Mucosa of rectum (tissue), 2 donors: Measurements from ENCODE around the gene COQ4.
A peak's percentile ranks its signal among the peaks of the same experiment; 100 is the strongest.

ENCODE experiments used
- H3K27ac ChIP-seq, 2 donors: one replicate each; pipeline ENCODE4 v1.7.0; 2013; ENCODE audit warnings: inconsistent platforms in 2 of 2, low read depth in 2 of 2, low read length in 2 of 2
- H3K27me3 ChIP-seq, 2 donors: one replicate each; pipeline ENCODE4 v1.7.0; 2013; ENCODE audit warnings: low read length in 2 of 2; ENCODE audit not compliant: control insufficient read depth in 2 of 2, insufficient read depth in 2 of 2
- H3K36me3 ChIP-seq, 2 donors: one replicate each; pipeline ENCODE4 v1.7.0; 2013; ENCODE audit warnings: low read length in 2 of 2; ENCODE audit not compliant: control insufficient read depth in 2 of 2, insufficient read depth in 2 of 2
- H3K4me1 ChIP-seq, 2 donors: one replicate each; pipeline ENCODE4 v1.7.0; 2013; ENCODE audit warnings: low read length in 2 of 2, mild to moderate bottlenecking in 1 of 2; ENCODE audit not compliant: control insufficient read depth in 2 of 2, insufficient read depth in 2 of 2
- H3K4me3 ChIP-seq, 2 donors: one replicate each; pipeline ENCODE4 v1.7.0; 2013; ENCODE audit warnings: low read length in 2 of 2
- H3K9ac ChIP-seq, 2 donors: one replicate each; pipeline ENCODE4 v1.7.0; 2013; ENCODE audit warnings: low read length in 2 of 2, low read depth in 1 of 2, mild to moderate bottlenecking in 1 of 2
- H3K9me3 ChIP-seq, 2 donors: one replicate each; pipeline ENCODE4 v1.7.0; 2013; ENCODE audit warnings: low read length in 2 of 2; ENCODE audit not compliant: control insufficient read depth in 2 of 2
- donor health status: healthy.
- donor health status: Normal muscosa, but diverticular disease.

The COQ4 gene

DNA sequence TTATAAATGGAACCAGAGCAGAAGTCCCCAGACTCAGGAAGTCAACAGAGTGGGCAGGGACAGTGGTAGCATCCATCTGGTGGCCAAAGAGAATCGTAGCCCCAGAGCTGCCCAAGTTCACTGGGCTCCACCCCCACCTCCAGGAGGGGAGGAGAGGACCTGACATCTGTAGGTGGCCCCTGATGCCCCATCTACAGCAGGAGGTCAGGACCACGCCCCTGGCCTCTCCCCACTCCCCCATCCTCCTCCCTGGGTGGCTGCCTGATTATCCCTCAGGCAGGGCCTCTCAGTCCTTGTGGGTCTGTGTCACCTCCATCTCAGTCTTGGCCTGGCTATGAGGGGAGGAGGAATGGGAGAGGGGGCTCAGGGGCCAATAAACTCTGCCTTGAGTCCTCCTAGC, 38.2 kb downstream of the COQ4 start:
- H3K9me3 ChIP-seq, result no peaks in the 10 kb centered on the region
- no peak overlapping the region for H3K27ac ChIP-seq
- no peaks in the 10 kb centered on the region for H3K27me3 ChIP-seq
- H3K36me3 ChIP-seq, result peaks cover 0 to 10% of the 10 kb centered on the region in 2 donors
- peaks cover 5 to 12% of the 10 kb centered on the region in 2 donors for H3K4me1 ChIP-seq
- no peak overlapping the region for H3K4me3 ChIP-seq
- no peak overlapping the region for H3K9ac ChIP-seq

DNA sequence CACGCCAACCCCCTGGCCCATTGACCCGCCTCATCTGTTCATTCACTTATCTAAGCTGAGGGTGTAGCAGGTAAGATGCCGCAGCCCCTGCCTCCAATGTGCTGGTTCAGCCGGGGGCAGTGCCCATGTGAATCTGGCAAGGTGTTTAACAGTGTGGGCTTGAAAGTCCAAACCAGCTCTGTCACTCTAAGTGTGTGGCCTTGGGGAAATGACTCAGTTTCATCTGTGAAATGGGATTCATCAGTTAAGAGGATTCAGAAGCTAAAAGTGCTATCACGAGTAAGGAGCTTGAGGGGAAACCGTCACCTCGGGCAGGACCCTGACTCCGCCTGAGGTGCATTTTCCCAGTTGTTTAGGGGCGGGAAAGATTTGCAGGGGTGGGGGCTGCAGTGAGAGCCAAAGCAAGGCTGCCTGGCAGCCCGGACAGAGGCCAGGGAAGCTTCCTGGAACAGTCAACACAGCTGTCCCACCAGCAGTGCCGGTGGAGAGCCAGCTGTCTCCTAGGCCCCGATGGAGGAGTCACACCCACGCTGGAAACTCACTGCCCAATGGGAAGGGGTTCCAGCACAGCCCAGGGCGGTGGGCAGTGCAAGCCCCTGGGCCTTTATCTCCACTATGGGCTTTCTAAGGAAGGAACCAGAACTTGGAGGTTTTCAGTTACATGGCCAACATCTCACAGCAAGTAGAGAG, 38.8 kb downstream of the COQ4 start:
- peak overlapping the region; percentile 30 to 38 for H3K9ac ChIP-seq

GRCh38 chr9:128361986-128362646, 39.5 kb downstream of the COQ4 start:
- no peaks in the 10 kb centered on the region for H3K27me3 ChIP-seq
- peak overlapping the region in 1 of 2 donors; percentile 41 for H3K27ac ChIP-seq
- H3K9ac ChIP-seq, result peak overlapping the region; percentile 30 to 38
- H3K4me3 ChIP-seq, result peak overlapping the region; percentile 64 to 79
- peaks cover 5 to 12% of the 10 kb centered on the region in 2 donors for H3K4me1 ChIP-seq
- no peaks in the 10 kb centered on the region for H3K9me3 ChIP-seq
- peaks cover 0 to 10% of the 10 kb centered on the region in 2 donors for H3K36me3 ChIP-seq

More for the DNA sequence above, 38.8 kb downstream of the COQ4 start:
- Histone ChIP-seq H3K27me3 (no peaks in the 10 kb centered on the region), H3K4me1 (peaks cover 5 to 12% of the 10 kb centered on the region in 2 donors), H3K36me3 (peaks cover 0 to 10% of the 10 kb centered on the region in 2 donors), H3K4me3 (peak overlapping the region; percentile 64 to 79), H3K9me3 (no peaks in the 10 kb centered on the region), H3K27ac (peak overlapping the region in 1 of 2 donors; percentile 41)

GRCh38 chr9:128362774-128363173, 40.1 kb downstream of the COQ4 start:
- no peak overlapping the region for H3K4me3 ChIP-seq
- H3K9ac ChIP-seq, result no peak overlapping the region
- H3K36me3 ChIP-seq, result peaks cover 0 to 10% of the 10 kb centered on the region in 2 donors
- no peak overlapping the region for H3K27ac ChIP-seq
- peaks cover 5 to 12% of the 10 kb centered on the region in 2 donors for H3K4me1 ChIP-seq
- H3K9me3 ChIP-seq, result no peaks in the 10 kb centered on the region
- H3K27me3 ChIP-seq, result no peaks in the 10 kb centered on the region

DNA sequence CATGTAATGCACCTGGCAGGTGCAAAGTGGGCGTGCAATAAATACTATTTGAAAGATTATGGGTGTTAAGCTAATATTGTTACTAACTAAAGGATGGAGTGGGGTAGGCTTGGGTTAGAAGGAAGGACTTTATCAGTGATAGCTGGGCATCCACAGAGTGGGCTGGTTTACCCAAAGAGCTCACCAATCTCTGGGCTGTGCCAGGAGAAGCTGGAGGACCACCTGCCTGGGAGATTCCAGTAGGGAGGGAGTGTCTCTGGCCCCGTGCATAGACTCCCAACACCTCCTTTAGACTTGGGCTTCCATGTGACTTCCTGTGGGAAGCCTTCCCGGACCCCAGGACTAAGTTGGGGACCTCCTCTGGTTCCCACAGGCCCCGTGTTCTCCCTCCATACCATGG, 42.9 kb downstream of the COQ4 start:
- no peak overlapping the region for H3K27ac ChIP-seq
- no peak overlapping the region for H3K4me3 ChIP-seq
- H3K9ac ChIP-seq, result peak overlapping the region in 1 of 2 donors; percentile 56
- no peaks in the 10 kb centered on the region for H3K9me3 ChIP-seq
- H3K4me1 ChIP-seq, result peaks cover 10 to 16% of the 10 kb centered on the region in 2 donors
- H3K27me3 ChIP-seq, result no peaks in the 10 kb centered on the region
- peaks cover 0 to 1% of the 10 kb centered on the region in 2 donors for H3K36me3 ChIP-seq

- Histone ChIP-seq H3K4me3 (no peak overlapping the region), H3K9ac (no peak overlapping the region), H3K9me3 (no peaks in the 10 kb centered on the region), H3K27me3 (no peaks in the 10 kb centered on the region), H3K36me3 (peaks cover 0 to 9% of the 10 kb centered on the region in 2 donors), H3K4me1 (peaks cover 18 to 22% of the 10 kb centered on the region in 2 donors), H3K27ac (no peak overlapping the region)
Observed at GRCh38 chr9:128369024-128369706, 46.5 kb downstream of the COQ4 start.

GRCh38 chr9:128370367-128370751, 47.7 kb downstream of the COQ4 start:
- Histone ChIP-seq H3K4me3 (peak overlapping the region; percentile 88 to 98), H3K9me3 (no peaks in the 10 kb centered on the region), H3K27ac (peak overlapping the region; percentile 85 to 90), H3K4me1 (peaks cover 15 to 18% of the 10 kb centered on the region in 2 donors), H3K36me3 (peaks cover 0 to 15% of the 10 kb centered on the region in 2 donors), H3K27me3 (no peaks in the 10 kb centered on the region), H3K9ac (peak overlapping the region; percentile 86 to 96)

- H3K27ac ChIP-seq, result peak within 1 kb of the TSS; percentile 85 to 90
- H3K9ac ChIP-seq, result peak within 1 kb of the TSS; percentile 96 to 97
- peaks cover 15 to 18% of the 10 kb centered on the region in 2 donors for H3K4me1 ChIP-seq
- peak within 1 kb of the TSS; percentile 88 to 98 for H3K4me3 ChIP-seq
- H3K27me3 ChIP-seq, result no peaks in the 10 kb centered on the region
- no peaks in the 10 kb centered on the region for H3K9me3 ChIP-seq
- peaks cover 0 to 15% of the 10 kb centered on the region in 2 donors for H3K36me3 ChIP-seq
Observed at GRCh38 chr9:128370752-128371629, 48.4 kb downstream of the COQ4 start, which contains the start of gene URM1. URM1 (plus strand) TSS chr9:128371374; CDS start chr9:128371381, 7 bp downstream.

- peaks cover 15 to 18% of the 10 kb centered on the region in 2 donors for H3K4me1 ChIP-seq
- peaks cover 0 to 15% of the 10 kb centered on the region in 2 donors for H3K36me3 ChIP-seq
Observed at GRCh38 chr9:128371630-128372117, 49.0 kb downstream of the COQ4 start.

More at GRCh38 chr9:128371630-128372117, 49.0 kb downstream of the COQ4 start:
- peak overlapping the region; percentile 85 to 90 for H3K27ac ChIP-seq
- H3K27me3 ChIP-seq, result no peaks in the 10 kb centered on the region
- H3K9ac ChIP-seq, result peak overlapping the region; percentile 96 to 97
- H3K9me3 ChIP-seq, result no peaks in the 10 kb centered on the region
- peak overlapping the region; percentile 88 to 98 for H3K4me3 ChIP-seq
